CD14-positive monocyte (primary cell): ENCODE data around the gene MRM3. TPM values are rescaled to one million over a fixed set of nuclear protein-coding genes. Genes with fewer than 3 reads are reported as not detected.

Experiments used
- DNase-seq, 3 donors: peaks; one replicate each; pipeline ENCODE4 v3.0.0-alpha.2; 2011 to 2022
- H2AFZ ChIP-seq: 2 replicates; pipeline ENCODE4 v1.6.0; 2012; ENCODE audit warnings: mild to moderate bottlenecking, low read depth, low read length, inconsistent platforms; ENCODE audit not compliant: insufficient read depth, poor library complexity, severe bottlenecking
- H3K27ac ChIP-seq, 2 donors: 1 replicate in 1 of 2; 2 replicates in 1 of 2; pipeline ENCODE4 v1.5.1; 2012 to 2013; ENCODE audit warnings: low read length in 2 of 2, control low read depth in 1 of 2, inconsistent platforms in 1 of 2, low read depth in 1 of 2, mild to moderate bottlenecking in 1 of 2
- H3K27me3 ChIP-seq, 2 donors: one replicate each; pipeline versions ENCODE4 v1.6.0 to v1.6.1; 2011 to 2013; ENCODE audit warnings: low read length in 2 of 2; ENCODE audit not compliant: control insufficient read depth in 2 of 2, insufficient read depth in 2 of 2
- H3K36me3 ChIP-seq, 2 donors: replicated peaks in 1 of 2; 1 replicate in 1 of 2; 2 replicates in 1 of 2; pipeline versions ENCODE4 v1.5.1 to v1.6.1; 2012 to 2013; ENCODE audit warnings: low read length in 2 of 2, control low read depth in 1 of 2, inconsistent platforms in 1 of 2, mild to moderate bottlenecking in 1 of 2; ENCODE audit not compliant: insufficient read depth in 2 of 2, control insufficient read depth in 1 of 2
- H3K4me1 ChIP-seq, 2 donors: 1 replicate in 1 of 2; 2 replicates in 1 of 2; pipeline versions ENCODE4 v1.5.1 to v1.6.1; 2012 to 2013; ENCODE audit warnings: low read length in 2 of 2, control low read depth in 1 of 2, inconsistent platforms in 1 of 2, mild to moderate bottlenecking in 1 of 2, moderate library complexity in 1 of 2; ENCODE audit not compliant: insufficient read depth in 2 of 2, control insufficient read depth in 1 of 2
- H3K4me2 ChIP-seq: replicated peaks from 2 replicates; pipeline ENCODE3; 2012; ENCODE audit warnings: low read length, moderate library complexity, mild to moderate bottlenecking; ENCODE audit not compliant: poor library complexity, severe bottlenecking; ENCODE audit errors: extremely low read depth
- H3K4me3 ChIP-seq, 3 experiments: fragments of 200-600 bp in 1 of 3; sonication (generic) in 1 of 3; replicated peaks in 1 of 3; 1 replicate in 2 of 3; 2 replicates in 1 of 3; pipeline ENCODE4 v1.5.1; 2011 to 2013; ENCODE audit warnings: low read length in 3 of 3, mild to moderate bottlenecking in 3 of 3, control low read depth in 2 of 3, low read depth in 2 of 3, inconsistent platforms in 1 of 3, moderate library complexity in 1 of 3
- H3K79me2 ChIP-seq: 2 replicates; pipeline ENCODE4 v1.6.0; 2012; ENCODE audit warnings: mild to moderate bottlenecking, control low read depth, inconsistent platforms, low read length, moderate library complexity; ENCODE audit not compliant: insufficient read depth
- H3K9ac ChIP-seq: 2 replicates; pipeline ENCODE4 v1.6.0; 2017; ENCODE audit warnings: low read length, mild to moderate bottlenecking; ENCODE audit not compliant: insufficient read depth, poor library complexity, severe bottlenecking
- H3K9me3 ChIP-seq, 2 donors: replicated peaks in 1 of 2; 1 replicate in 1 of 2; 2 replicates in 1 of 2; pipeline versions ENCODE4 v1.5.1 to v1.6.1; 2012 to 2013; ENCODE audit warnings: low read length in 2 of 2, control low read depth in 1 of 2; ENCODE audit not compliant: control insufficient read depth in 1 of 2, insufficient read depth in 1 of 2
- H4K20me1 ChIP-seq: 2 replicates; pipeline ENCODE4 v1.6.0; 2012; ENCODE audit warnings: mild to moderate bottlenecking, low read length, control low read depth, moderate library complexity; ENCODE audit not compliant: insufficient read depth
- H3K27ac Mint-ChIP-seq, 7 donors: one replicate each; pipeline ENCODE4 v1.8.0; 2020; ENCODE audit warnings: mild to moderate bottlenecking in 7 of 7, mixed read lengths in 7 of 7, moderate library complexity in 6 of 7, inconsistent platforms in 2 of 7
- H3K27me3 Mint-ChIP-seq, 3 donors: one replicate each; pipeline ENCODE4 v1.8.0; 2021 to 2022; ENCODE audit warnings: low read depth in 3 of 3, mild to moderate bottlenecking in 3 of 3, mixed read lengths in 3 of 3, moderate library complexity in 3 of 3, inconsistent platforms in 1 of 3
- H3K36me3 Mint-ChIP-seq, 2 donors: one replicate each; pipeline ENCODE4 v1.8.0; 2020; ENCODE audit warnings: mixed read lengths in 2 of 2, inconsistent platforms in 1 of 2, mild to moderate bottlenecking in 1 of 2
- H3K4me1 Mint-ChIP-seq: one replicate; pipeline ENCODE4 v1.8.0; 2020; ENCODE audit warnings: mild to moderate bottlenecking, mixed read lengths
- H3K4me3 Mint-ChIP-seq, 2 donors: one replicate each; pipeline ENCODE4 v1.8.0; 2020; ENCODE audit warnings: mild to moderate bottlenecking in 2 of 2, mixed read lengths in 2 of 2, moderate library complexity in 1 of 2
- H3K9me3 Mint-ChIP-seq, 7 donors: one replicate each; pipeline ENCODE4 v1.8.0; 2020 to 2022; ENCODE audit warnings: mixed read lengths in 7 of 7, mild to moderate bottlenecking in 6 of 7, moderate library complexity in 6 of 7, inconsistent platforms in 2 of 7
- CTCF ChIP-seq: fragments of 200-600 bp; IDR thresholded peaks from one replicate; pipeline ENCODE4 v1.8.0; 2022; ENCODE audit warnings: antibody characterized with exemption, mild to moderate bottlenecking
- WGBS: methylation state at CpG from one replicate; pipeline ENCODE4 v1.1.5; 2013; ENCODE audit warnings: missing lambda C conversion rate; ENCODE audit not compliant: insufficient coverage; 5-methylcytosine and 5-hydroxymethylcytosine counted together
- intact Hi-C, 2 donors: fragments of 100-400 bp; cut with micrococcal nuclease; formaldehyde crosslinking; loops; one replicate each; pipeline versions ENCODE4 v1.15.0 to v1.15.1; 2023
- polyA minus RNA-seq: library from RNA; depleted of rRNA, polyadenylated mRNA; stranded (reverse); fragments of >200 nt; gene quantifications from 2 replicates; pipeline ENCODE4 v1.2.3, GENCODE V29; 2012
- polyA plus RNA-seq, 3 donors: library from polyadenylated mRNA; depleted of rRNA in 1 of 3; unstranded in 2 of 3; stranded (reverse) in 1 of 3; fragments of 300-500 nt in 2 of 3; fragments of >200 nt in 1 of 3; fragmentation: Illumina TruSeq in 2 of 3; gene quantifications; 1 replicate in 2 of 3; 2 replicates in 1 of 3; pipeline ENCODE4 v1.2.3, GENCODE V29; 2012 to 2021
- total RNA-seq, 12 experiments: library from RNA in 1 of 12; stranded (reverse) in 1 of 12; fragments of 120-200 nt in 1 of 12; gene quantifications; one replicate each; pipeline ENCODE4 v1.2.4 and lab custom pipeline; 2013 to 2026; ENCODE audit warnings: mixed read lengths in 6 of 12, inconsistent platforms in 1 of 12

Gene MRM3
- 16.0 TPM for total RNA-seq (2013)
- 10 to 100 TPM in 2 of 3 donors, 1 to 10 TPM in 1; 9.3 to 15.4 (median 12.8) TPM for polyA plus RNA-seq
- 19.5 and 22.2 TPM in 2 replicates for polyA minus RNA-seq
- 2.2 to 12.5 (median 6.4) reads per million in 11 experiments for total RNA-seq (lab: John Stamatoyannopoulos, UW)

GRCh38 chr17:781805-782731, at the start of gene MRM3, which contains the start of gene GLOD4:
TSS of gene MRM3 (plus strand) at chr17:782353. CDS start at chr17:782379, 26 bp downstream.
TSS of gene GLOD4 (minus strand) at chr17:782280. CDS start at chr17:782255, 25 bp downstream.
- WGBS, result under 1% methylated on average over 80 of the region's 87 CpGs
- intact Hi-C loops, result loop anchor here (1.0 to 5.0 kb wide), 3 partner anchors 195 to 215 kb away; partner anchors contain the start of genes TIMM22 (in 2 of the 2) and NXN (in 1 of the 2)
- no peaks in the 10 kb centered on the region for H3K9me3 Mint-ChIP-seq

More at GRCh38 chr17:781805-782731, at the start of gene MRM3, which contains the start of gene GLOD4:
- H3K27ac Mint-ChIP-seq, result peak within 1 kb of the TSS; percentile 92 to 99 (median 96)
- peak; percentile 90 to 93 (median 92) for DNase-seq
- peaks cover 16% of the 10 kb centered on the region for H3K4me1 Mint-ChIP-seq
- peak within 1 kb of the TSS; percentile 94 for H2AFZ ChIP-seq
- peak within 1 kb of the TSS; percentile 81 to 98 (median 86) for H3K4me3 ChIP-seq
- H3K36me3 ChIP-seq, result peaks cover 17 to 38% of the 10 kb centered on the region in 2 donors
- peak within 1 kb of the TSS; percentile 94 to 98 for H3K4me3 Mint-ChIP-seq
- no peaks in the 10 kb centered on the region for H3K9me3 ChIP-seq
- H3K27me3 Mint-ChIP-seq, result peaks cover 0 to 2% (median 1%) of the 10 kb centered on the region in 3 donors
- H3K36me3 Mint-ChIP-seq, result peaks cover 31 to 38% of the 10 kb centered on the region in 2 donors
- no peaks in the 10 kb centered on the region for H4K20me1 ChIP-seq
- peak within 1 kb of the TSS; percentile 87 for H3K4me2 ChIP-seq
- peaks cover 52% of the 10 kb centered on the region for H3K79me2 ChIP-seq
- TF ChIP-seq CTCF, result no peak
- peaks cover 17 to 24% of the 10 kb centered on the region in 2 donors for H3K4me1 ChIP-seq
- H3K27me3 ChIP-seq, result no peaks in the 10 kb centered on the region
- peak within 1 kb of the TSS; percentile 91 for H3K9ac ChIP-seq
- peak within 1 kb of the TSS; percentile 51 to 97 for H3K27ac ChIP-seq
